Nucleus accumbens (tissue), 56 donors: ENCODE data around the gene ZFYVE27.

Experiments
- DNase-seq, 56 donors: peaks; one replicate each; lab custom pipeline; 2025; lab: John Stamatoyannopoulos, UW

The ZFYVE27 gene

DNA sequence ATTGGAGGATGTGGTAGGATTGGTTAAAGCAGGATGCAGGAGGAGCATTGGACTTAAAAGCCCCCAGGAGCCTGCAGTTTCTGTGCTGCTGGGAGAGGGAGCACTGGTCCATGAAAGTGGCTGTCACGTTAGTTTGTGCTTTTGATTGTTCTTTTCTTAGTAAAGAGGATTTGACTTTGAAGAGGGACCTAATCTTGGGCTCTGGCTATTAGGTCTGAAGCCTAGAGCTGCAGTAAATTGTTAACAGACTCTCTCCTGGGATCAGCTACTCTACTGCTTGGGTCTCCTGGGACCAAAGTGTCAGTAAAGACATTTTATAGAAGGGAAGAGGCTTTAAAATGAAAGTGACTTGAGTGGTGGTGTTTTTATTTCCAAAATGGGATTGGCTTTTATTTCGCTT is 3.7 kb downstream of the ZFYVE27 start:
- DNase-seq, result no peak

GRCh38 chr10:97743169-97743943 is 6.4 kb downstream of the ZFYVE27 start:
- DNase-seq, result no peak

GRCh38 chr10:97744405-97745035 is 7.6 kb downstream of the ZFYVE27 start:
- no peak for DNase-seq

GRCh38 chr10:97747573-97747972 is 10.6 kb downstream of the ZFYVE27 start:
- DNase-seq, result no peak

DNA sequence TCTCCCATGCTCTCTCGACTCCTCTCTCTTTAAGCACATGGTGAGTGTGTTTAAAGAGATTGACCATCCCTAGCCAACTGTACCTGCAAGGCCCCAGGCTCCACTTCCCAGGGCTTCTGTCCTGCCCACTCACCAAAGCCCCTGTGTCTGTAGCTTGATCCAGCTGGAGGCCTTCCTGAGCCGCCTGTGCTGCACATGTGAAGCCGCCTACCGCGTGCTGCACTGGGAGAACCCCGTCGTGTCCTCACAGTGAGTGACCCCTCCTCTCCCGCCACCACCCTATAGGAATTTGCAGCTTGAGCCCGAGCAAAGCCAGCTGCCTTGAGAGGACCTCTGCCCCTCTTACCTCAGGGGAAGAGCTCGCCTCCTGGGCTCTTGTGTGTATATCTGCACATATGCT is 11.2 kb downstream of the ZFYVE27 start:
- no peak for DNase-seq

GRCh38 chr10:97752956-97753355 is 16.0 kb downstream of the ZFYVE27 start:
- DNase-seq, result no peak

DNA sequence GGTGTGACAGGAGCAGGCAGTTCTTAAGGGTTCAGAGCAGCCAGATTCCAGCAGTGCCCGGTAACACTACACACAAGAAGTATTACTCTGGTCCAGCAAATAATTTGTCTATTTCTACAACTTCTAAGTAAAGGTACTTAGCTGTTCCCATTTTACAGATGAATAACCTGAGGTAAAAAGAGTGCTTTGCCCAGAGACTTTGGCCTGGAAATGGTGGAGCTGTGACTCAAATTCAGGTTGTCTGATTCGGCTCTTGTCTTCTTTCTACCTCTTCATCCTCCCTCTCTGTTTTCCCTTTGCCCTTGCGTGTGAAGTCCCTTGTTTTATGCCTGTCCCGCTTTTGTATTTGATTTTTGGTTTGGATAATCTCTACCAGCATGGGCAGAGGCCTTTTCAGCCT is 17.8 kb downstream of the ZFYVE27 start:
- no peak for DNase-seq

DNA sequence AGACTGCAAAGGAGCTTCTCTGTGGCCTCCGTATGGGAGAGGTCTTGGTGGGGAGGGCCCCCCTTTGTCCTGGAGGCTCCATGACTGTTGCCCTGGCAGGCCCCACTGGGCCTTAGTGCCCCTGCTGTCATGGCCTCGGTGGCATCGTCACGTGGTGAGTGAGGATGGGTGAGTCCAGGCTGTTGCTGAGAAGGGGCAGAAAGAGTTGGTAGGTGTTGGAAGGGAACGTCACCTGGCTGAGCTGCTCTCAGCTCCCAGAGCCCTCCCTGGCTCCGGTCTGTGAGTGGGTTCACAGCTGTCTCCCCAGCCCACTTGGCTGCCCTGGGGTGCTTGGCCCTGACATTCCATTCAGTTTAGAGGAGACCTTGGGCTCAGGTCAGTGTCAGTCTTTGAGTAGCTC is 18.8 kb downstream of the ZFYVE27 start:
- DNase-seq, result no peak

GRCh38 chr10:97757471-97757870 is 20.5 kb downstream of the ZFYVE27 start:
- DNase-seq, result no peak

DNA sequence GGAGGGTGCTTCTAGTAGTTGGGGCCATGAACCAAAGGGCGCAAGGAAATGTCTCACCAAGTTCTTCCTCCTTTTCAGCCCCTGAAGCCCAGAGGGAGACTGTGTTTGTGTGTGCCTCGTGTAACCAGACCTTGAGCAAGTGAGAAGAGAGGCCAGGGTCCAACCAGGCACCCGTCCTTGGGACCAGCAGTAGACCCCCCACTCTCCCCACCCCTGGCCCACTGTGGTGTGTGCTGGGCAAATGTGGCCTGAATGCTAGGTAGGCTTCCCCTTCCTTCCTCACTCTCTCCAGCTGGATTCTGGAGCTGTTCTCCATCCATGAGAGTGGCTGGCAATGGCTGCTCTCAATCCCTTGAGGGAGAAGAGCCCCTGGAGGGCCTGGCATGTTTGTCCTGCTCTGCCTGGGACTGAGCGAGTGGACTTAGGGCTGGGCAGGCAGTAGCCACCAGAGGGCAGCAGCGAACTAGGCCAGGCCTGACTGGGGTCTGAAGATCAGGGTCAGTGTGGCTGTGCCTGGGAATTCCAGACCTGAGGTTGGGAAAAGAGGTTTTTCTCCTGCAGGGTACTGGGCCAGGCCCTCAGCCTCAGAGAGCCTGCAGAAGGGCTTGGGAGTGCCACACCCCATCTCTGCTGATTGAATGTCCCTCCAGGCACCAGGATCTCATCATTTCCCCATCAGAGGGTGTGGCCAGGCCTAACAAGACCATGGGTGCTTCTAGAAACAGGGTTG is 22.4 kb downstream of the ZFYVE27 start:
- peak in 43 of 56 donors; percentile 10 to 76 (median 33) for DNase-seq

DNA sequence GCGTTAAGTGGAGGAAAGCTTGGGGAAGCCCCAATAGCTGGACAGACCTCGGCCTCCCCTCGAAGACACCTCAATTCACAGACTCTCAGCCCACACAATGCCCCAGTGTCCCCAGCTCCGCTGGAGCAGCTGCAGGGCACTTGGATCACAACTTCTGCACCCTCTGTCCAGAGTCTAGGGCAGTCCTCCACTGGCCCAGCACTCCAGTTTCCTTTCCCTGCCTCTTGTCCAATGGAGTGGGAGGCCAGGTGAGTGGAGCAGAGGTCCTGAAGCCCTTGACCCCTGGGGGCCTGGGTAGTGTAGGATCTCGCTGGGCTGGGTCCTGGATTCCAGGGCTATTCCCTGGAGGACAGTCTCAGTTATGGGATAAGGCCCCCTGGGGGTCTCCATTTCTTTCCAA is 23.0 kb downstream of the ZFYVE27 start:
- no peak for DNase-seq

DNA sequence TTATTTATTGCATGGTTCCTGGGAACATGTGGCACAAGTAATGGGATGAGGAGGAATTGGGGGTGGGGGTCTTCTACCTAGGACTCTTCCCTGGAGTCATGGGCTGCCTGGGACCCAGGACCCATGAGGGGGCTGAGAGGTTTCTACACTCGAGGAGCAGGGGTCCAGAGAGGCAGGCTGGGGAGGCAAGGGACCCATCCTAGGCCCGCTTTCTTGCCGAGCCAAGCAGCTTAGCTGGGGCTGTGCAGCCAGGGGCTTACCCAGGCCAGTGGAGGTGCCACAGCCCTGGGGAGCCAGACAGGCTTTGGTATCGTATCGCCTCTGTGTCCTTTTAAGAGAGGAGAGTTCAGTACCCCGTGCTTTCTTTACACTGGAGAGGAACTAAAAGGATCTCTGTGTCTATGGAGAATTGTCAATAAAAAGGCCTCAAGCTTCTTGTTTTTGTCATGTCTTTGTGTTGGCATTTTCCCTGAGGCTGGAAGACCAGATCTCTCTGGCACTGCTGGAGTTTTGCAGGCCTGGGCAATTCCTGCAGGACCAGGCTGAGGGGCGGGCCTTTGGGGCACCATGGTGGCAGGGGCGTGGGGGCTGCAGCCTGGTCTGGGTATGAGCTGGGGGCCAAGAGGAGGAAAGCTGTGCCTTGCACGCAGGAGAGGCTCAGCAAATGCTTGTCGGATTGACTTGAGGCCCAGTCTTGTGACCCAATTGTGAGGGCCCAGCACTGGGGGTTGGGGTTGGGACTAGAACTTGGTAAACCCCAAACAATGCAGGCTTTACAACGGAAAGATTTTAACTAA is 23.7 kb downstream of the ZFYVE27 start:
- no peak for DNase-seq

DNA sequence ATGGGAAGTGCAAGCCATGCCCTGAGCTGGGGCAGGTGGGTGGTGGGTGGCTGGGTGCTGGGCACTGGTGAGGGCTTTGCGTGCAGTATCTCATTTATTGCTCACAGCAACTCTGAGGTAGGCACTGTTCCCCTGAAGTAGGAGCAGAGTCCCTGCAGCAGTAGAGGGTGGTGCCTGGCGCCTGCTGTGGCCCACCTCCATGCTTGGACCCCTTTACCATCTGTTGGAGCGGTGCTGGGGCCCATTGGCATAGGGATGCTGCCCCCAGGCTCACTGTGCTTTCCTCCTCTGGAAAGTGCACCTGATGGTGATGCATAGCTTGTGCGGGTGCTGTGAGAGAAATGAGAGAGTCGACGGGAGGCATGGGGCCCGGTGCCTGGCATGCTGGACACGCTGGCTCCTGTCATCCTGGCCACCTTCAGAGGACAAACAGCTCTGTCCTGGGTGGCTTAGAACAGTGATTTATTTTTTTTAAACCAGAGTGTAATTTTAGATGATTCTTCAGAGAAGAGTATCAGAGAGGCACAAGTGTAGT is 24.5 kb downstream of the ZFYVE27 start:
- no peak for DNase-seq

- DNase-seq, result no peak
Measured at GRCh38 chr10:97762056-97762455, 25.1 kb downstream of the ZFYVE27 start.

GRCh38 chr10:97762816-97763215 is 25.9 kb downstream of the ZFYVE27 start:
- peak in 8 of 56 donors; percentile 9 to 34 (median 16) for DNase-seq

DNA sequence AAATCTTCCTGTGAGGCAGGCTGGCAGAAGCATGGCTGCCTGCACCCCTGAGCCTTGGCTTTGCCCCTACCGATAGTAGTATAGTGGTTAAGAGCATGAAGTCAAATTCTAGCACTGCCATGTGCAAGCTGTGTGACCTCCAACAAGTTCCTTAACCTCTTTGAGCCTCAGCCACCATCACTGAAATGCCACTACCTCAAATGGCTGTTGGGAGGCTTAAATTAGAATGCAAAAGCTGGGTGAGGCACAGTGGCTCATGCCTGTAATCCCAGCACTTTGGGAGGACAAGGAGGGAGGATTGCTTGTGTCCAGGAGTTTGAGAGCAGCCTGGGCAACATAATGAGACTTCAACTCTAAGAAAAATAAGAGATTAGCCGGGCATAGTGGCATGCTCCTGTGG is 26.5 kb downstream of the ZFYVE27 start:
- DNase-seq, result no peak

DNA sequence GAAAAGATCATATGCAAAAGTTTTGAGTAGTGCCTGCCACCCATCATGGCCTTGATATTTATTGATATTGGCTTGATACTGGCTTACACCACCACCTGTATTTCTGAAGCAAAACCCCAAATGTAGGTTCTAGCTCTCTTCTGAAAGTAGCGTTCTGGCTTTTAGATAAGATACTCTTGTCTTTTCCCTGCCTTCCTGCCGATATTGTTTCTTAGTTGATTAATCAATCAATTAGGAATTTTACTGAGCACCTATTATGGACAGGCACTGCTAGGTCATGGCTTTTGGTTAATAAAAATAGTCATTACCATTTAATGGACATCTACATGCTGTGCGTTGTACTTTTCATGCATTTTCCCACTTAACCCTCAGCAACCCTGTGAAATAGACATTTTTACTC is 27.0 kb downstream of the ZFYVE27 start:
- no peak for DNase-seq

DNA sequence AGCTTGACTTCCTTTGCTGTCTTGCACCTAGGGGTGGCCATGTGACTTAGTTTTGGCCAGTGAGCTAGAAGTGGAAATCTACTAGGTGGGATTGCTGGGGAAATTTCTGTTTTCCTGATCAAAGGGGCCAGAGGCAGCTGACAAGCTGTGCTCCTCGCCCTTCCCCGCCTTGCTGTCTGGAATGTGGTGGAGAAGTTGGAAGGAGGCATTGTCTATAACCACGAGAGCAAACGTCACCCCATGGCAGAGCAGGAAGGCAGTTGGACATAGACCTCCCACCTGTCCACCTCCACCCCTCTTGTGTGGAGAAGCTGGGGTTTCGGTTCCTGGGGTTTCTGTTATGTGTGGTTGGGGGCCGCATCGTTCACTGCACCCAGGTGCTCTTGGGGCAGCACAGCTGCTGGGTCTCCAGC is 27.6 kb downstream of the ZFYVE27 start:
- DNase-seq, result no peak

GRCh38 chr10:97765201-97765600 is 28.3 kb downstream of the ZFYVE27 start:
- no peak for DNase-seq

DNA sequence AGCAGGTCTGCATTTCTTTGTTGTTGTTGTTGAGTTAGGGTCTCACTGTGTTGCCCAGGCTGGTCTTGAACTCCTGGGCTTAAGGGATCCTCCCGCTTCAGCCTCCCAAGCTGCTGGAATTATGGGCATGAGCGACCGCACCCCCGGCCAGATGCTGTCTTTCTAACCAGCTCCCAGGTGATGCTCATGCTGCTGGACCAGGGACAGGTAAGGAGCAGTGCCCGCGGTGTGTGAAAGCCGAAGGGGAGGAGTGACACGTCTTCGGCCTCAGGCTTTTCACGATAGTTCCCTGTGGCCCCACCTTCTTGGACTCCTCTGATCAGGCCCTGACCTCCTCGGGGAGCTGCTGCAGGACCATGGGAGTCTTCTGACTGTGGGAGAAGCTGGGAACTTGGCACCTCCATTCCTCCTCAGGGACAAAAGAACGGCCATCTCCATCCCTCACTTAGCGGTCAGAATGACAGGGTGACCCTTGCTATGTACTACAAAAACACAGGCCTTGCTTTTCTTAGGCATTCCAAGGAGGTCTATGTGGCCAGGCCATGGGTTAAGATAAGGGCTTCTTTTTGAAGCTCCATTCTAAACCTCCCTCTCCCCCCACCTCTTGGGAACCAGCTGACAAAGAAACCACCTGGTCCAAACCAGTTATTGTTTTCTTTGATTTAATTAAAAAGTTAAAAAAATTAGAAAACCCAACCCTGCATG is 29.3 kb downstream of the ZFYVE27 start:
- no peak for DNase-seq
